Stimulated activated CD4-positive, alpha-beta T cell treated with anti-CD3 and anti-CD28 coated beads, TNF-alpha, amount 100 ng/mL, for 24 hours (primary cell): Measurements from ENCODE around the gene SLC48A1.

Experiments
- DNase-seq, 3 experiments: peaks; one replicate each; pipeline ENCODE4 v3.0.0-alpha.2; 2020; ENCODE audit warnings: low read depth in 3 of 3

The SLC48A1 gene

DNA sequence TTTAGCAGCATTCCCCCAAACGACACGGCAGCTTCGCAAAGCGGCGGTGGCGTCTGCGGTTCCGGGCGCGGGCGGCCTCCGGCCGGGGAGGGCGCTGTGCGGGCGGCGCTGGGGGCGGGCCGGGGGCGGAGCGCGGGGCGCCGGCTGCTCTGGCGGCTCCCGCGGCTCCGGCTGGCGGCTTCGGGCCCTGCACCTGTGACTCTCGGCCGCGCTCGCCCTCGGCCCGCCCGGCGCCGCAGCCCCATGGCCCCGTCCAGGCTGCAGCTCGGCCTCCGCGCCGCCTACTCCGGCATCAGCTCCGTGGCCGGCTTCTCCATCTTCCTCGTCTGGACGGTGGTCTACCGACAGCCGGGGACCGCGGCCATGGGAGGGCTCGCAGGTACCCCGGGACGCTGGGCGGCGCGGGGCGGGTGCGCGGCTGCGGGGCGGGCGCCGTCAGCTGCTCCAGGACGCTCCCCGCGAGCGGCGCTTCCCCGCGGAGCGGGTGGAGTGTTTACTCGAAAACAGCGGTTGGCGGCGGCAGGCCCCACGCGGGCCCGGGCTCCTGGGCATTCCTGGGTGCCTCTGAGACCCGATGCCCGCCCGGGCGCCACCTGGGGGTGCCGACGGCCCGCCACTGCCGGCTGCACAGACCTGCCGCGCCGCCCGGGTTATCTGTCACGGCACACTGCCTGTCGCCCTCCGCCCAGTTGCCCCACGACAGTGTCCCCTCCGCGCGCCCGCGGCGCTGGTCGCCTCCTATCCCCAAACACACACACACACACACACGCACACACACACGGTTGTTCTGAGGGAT lies at the start of gene SLC48A1:
SLC48A1 (plus strand) TSS at position 177 of the 796 bp plus-strand sequence; CDS start at position 244, 67 bp downstream.
- peak; percentile 27 to 71 (median 53) for DNase-seq

DNA sequence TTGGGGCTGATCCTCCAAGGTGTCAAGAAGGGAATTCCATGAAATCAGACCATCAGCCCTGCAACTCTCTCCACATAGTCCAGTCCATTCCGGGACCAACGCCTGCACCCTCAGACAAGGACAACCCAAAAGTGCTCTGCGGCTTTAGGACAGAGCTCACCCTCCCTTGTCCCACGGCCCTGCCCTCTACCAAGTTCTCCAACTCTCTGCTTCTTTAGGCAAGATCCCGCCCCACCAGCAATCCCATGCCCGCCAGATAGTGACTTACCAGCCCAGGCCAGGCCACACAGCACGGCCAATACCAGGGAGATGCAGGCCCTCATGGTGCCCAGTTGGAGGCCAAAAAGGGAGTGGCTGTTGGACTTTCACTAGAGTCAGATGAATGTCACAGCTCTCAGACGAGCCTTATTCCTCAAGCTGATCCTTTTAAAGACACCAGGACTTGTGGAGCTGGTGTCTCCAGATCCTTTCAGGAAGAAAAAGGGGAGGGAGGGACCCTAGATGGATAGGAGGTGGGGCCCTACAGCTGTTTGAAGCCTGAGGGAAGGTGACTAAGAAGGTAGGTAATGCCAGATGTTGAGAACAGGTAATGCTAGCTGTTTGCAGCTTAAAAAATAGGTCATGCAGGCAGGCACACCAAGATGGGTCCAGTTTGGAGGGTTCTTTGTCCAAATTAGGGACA lies 47.8 kb upstream of the SLC48A1 start, which contains the start of gene ENDOU:
ENDOU (minus strand) TSS at position 400 of the 682 bp plus-strand sequence; CDS start at position 323, 77 bp downstream.
- DNase-seq = no peak

DNA sequence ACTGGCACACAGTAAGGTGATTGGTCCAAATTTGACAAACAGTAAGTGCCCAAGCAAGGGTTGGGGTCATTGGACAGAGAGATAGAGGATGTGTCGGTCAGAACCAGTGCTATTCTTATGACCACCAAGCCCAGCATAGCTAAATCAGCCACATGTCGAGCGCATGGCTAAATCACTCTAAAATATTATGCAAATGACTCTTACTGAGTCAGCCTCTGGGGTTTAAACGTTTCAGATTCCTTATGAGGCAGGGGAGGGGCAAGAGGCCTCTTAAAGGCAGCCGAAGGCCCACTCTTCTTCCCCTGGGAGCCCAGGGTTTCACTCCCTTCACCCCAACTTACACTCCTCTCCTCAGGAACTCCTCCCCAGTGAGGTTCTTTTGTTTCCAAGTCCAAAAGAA lies 47.1 kb upstream of the SLC48A1 start:
- no peak for DNase-seq

DNA sequence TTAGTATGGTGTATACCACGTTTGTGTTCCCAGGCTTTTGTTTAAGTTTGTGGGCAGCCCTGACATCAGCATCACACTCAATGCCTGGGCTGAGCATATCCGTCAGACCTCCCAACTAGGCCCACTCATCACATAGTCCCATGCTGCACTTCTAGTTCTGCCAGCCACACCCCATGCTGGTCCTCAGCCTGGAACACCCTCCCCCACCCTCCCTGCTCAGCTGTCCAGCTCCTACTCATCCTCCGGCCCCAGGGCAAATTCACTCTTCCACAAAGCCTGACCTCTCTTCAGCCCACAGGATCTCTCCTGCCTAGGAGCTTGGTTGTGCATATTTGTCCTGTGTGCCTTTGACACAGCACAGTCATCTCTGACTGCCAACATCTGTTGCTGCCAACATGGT lies 43.8 kb upstream of the SLC48A1 start:
- DNase-seq = no peak

DNA sequence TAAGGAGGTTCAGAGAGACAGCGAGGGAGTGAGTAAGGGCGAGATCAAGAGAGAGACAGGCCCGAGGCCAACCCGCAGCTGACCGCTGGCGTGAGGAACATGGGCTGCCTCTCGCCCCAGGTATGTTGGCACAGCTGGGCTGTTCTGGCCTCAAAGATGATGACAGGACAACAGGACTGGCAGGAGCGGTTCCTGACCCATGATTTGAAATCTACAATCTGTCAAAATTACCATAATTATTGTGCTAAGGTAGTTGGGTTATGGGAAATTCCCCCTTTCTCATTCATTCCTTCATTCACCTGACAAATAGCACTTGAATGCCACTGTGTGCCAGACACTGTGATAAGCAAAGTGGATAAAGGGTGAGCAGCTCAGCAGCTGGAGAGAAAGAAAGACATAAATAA lies 42.7 kb upstream of the SLC48A1 start:
- DNase-seq = no peak

DNA sequence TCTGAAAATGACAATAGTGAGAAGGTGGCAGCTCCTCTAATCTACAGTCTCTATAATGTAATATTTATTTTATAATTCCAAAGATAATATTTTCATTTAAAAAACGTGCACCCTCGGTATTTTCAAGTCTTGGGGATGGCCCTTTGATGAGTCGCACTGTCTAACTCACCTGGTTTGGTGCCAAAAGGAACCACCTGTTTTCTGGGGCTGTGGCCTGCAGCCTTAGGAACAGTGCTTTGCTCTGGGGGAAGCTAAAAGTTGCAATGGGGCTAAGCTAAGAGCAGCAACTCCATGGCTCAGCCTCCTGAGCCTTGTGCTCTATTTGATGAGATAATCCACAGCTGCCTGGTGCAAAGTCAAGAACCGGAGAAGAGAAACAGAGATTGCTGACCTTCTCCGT lies 41.3 kb upstream of the SLC48A1 start:
- no peak for DNase-seq

DNA sequence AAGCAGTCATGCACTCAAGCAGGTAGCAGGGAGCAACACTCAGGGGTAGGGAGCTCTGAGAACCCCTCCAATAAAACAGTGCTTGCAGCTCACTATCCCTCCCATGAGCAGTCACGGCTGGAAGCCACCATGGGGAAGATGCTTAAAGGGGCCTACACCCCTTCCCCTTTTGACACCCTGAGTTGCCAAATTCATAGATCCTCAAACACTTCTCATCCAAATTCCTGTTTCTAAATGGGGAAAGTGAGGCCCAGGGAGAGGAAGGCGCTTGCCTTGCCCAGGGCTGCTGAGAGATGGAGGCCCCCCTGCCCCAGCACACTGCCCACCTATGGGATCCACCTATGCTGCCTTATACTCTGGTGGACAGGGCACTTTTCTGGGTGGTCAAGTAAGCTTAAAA lies 40.5 kb upstream of the SLC48A1 start:
- no peak for DNase-seq

DNA sequence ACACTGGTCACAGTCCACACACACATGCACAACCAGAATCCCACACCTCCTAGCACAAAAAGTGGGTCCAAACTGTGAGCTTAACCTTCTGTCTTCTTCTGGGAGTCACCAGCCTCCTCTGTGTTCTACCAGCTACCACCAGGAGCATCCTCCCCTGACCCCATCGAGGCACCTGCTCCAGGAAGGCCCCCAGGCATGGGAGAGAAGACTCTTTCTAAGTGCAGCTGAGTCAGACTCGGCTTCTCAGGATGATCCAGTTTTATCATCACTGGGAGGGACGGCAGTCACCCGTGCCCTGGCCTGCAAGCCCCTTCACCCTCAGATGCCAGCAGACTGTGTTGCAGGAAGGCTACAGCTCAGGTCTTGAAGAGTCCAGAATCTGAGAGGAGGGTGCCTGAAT lies 39.9 kb upstream of the SLC48A1 start:
- no peak for DNase-seq

DNA sequence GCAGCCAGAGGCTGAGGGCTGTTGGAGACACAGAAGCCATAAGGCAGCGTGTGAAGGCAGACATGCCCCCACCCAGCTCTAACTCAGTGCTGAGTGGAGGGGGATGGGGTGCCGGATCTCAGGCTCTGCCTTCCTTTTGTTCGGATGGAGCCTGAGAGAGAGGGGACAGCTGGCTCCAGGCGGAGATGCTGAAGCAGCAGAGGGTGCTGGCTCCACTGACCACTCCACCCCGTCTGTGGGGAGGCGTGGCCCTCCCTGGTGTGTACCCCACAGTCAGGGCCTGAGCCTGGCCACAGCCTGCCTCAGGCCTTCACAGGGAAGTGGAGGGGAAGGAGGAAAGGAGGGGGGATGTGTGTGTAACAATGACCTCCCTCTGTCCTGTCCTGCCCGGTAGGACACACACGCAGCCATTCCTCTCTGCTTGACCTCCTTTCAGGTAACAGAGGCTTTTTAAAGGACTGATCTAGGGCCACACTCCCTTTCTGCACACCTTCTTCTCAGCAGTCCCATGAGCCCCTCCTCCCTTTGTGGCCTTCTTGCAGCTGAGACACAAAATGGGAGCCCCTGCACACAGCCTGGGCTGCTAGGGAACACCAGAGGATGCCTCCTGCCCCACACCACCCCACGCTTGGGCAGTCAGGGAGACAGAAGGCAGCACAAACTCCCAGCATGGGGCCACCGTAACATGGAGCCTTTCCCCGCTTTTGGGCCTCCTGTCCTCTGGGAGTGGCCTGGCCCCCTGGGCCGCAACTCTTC lies 38.1 kb upstream of the SLC48A1 start:
- no peak for DNase-seq

DNA sequence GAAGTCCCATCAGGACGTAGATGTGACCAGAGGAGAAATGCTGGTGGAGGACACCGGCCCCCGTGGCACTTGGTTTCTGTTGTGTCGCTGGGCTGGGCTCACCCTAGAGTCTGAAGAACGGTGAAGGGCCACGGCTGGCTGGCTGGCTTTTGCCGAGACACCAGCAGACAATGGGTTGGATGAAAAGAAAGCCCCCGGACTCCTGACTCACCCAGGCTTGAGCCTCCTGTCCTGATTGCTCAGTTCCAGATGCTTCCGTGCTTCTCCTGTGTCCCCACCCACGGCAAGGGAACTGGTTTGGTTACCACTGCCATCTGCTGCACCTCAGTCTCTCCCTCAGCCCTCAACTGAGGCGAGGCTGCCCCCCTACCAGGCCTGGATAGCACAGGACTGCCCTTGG lies 37.4 kb upstream of the SLC48A1 start:
- no peak for DNase-seq

DNA sequence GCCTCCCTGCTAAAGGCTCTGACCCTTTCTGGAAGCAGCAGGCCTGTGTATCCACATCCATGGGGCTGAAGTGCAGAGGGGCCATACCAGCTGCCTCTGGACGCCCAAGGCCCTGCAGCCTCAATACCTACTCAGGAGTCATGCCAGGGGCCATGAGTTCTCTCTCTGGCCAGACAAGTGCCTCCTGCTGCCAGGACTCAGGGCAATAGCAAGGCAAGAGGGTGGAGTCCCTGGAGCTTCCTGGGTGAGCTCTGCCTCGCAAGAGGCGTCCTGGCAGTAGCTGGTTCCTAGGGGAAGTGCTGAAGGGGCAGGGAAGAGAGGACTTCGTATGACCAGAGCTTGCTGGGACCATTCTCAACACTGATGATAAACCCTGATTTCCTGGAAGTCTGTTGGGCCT lies 36.8 kb upstream of the SLC48A1 start:
- no peak for DNase-seq

DNA sequence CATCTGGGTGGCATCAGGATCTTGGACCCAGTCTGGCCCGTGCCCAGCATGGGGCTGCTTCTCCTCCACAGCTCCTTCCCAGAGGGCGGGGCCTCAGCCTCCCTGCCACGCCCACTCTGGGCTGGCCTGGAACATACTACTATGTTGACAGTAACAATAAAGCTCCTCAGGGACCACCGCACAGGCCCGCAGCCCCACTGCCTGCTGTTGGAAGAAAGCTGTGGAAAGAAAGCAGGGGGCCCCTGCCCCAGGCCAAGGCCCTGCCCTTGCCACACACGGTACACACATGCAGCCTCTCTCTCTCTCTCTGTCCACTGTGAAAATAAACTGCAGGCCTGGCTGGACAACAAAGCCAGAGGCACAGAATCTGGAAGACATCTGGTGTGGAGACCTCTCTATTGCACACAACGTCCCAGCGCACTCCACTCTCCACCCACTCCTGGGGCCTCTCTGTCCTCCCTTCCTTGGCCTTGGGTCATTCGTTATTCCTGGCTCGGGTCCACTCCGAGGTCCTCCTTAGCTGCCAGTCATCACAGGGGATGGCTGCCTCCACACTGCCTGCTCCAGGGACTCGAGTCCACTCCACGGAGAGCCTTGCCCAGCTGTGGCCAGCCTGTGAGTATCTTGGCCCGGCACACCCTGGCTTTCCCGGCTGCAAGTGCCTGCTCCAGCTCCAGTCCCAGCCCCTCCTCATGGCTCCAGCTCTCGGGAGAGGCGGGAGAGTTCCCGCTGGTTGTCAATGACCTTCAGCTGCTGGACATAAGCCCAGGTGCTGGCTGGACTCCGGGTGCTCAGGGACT lies 36.0 kb upstream of the SLC48A1 start:
- DNase-seq = no peak

DNA sequence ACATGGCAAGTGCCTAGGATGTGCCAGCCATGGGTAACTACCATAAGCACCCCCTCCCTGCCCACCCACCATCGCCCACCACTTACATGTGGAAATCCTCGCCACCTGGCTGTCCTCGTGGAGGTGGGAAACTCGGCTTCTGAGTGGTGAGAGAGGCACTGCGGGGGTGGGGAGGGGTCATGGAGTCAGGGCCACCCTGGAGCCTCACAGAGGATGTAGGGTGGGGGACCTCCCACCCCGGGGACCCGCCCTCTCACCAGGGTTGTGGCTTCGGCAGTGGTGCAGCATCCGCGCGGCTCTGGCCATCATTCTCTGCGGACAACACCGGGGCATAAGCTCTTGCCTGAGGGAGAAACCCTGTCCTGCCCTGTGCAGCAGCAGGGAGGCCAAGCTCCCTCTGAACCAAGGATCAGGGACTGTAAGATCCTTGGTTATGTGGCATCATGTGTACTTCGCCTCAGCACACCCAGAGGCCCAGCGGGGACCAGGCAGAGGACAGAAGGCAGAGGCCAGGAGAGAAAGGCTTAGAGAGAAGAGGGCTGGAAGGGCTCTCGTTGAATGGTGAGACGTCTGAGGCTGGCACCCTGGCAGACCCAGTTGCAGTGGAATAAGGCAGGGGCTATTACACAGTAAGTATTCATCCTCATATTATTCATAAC lies 35.0 kb upstream of the SLC48A1 start:
- no peak for DNase-seq

DNA sequence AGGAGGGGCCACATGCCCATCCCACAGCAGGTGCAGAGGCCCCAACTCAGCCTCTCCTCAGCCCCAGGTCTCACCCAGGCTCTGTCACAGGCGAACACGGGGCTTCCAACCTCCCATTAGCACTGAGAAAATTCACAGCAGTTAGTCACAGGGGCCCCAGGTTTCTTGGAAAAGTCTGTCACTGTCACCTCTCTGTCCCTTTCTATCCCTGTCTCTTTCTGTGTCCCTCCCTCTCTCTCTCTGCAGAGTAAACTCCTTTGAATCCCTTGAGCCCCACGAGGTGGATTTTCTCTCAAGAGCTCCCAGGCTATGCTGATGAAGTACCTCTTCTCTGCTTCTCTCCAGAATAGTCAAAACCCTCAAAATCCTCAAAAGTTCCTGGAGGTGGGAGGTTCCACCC lies 33.7 kb upstream of the SLC48A1 start:
- DNase-seq = no peak

DNA sequence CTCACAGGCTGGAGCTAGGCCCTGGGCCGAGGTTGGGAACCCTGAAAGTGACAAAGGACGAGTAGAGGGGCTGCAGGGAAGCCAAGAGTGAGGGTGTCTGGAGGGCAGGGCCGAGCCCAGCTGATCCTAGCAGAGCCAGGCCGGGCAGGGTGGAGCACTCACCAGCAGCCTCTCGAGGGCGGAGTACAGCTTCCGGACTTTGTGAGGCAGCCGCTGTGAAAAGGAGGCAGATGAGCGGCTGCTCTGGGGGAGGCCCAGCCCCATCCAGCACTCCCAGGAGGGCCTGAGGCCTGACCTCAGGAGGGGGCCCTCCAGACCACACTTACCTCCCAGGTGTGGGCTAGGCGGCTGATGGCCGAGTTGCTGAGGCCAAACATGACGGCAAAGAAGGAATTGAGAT lies 33.1 kb upstream of the SLC48A1 start:
- no peak for DNase-seq

DNA sequence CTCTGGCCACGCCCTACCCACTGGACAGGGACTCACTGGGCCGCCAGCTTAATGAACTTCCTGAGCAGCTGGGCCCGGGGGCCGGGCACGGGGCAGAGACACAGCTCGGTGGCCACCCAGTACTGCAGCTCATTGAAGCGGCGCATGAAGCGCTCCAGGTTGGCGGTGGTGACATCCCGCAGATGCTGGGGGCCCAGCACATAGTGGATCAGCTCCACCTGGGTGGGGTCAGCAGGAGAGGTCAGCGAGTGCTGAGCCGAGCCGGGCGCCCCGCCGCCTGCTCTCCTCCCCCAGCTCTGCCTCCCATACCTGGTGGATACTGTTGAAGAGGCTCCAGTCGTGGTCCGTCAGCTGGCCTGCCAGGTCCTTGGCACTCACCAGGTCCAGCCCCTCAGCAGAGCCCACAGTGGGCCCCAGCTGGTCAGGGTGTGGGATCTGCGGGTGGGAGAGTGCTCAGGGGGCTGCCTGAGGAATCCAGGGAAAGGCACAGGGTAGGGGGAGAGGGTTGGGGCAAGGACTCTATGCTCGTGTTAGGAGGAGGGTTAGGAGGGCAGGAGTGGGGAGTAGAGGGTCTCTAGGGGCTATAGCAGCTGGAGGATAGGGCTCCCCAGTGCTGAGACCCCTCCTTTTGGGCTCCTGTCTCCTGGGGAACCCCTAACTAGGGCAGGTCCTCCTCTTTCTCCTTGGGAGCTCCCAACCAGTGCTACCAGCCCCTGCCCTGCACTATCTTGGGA lies 32.3 kb upstream of the SLC48A1 start:
- no peak for DNase-seq

DNA sequence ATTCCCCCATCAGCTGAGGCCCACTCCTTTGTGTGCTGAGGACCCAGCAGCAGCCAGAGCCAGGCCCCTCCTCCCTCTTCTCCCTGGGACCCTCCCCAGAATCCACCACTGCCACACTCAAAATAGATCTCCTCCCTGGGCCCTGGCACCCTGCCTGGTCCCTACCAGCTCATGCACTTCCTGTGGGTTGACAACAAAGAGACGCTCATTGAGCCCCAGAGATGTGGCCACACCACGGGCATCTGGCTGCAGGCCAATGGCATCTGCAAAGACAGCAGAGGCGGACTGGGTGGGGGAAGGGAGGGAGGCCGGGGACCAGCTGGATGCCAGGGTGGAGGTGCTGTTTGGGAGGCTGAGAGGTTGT lies 31.7 kb upstream of the SLC48A1 start:
- DNase-seq = peak in 2 of 3 experiments; percentile 17 to 42

DNA sequence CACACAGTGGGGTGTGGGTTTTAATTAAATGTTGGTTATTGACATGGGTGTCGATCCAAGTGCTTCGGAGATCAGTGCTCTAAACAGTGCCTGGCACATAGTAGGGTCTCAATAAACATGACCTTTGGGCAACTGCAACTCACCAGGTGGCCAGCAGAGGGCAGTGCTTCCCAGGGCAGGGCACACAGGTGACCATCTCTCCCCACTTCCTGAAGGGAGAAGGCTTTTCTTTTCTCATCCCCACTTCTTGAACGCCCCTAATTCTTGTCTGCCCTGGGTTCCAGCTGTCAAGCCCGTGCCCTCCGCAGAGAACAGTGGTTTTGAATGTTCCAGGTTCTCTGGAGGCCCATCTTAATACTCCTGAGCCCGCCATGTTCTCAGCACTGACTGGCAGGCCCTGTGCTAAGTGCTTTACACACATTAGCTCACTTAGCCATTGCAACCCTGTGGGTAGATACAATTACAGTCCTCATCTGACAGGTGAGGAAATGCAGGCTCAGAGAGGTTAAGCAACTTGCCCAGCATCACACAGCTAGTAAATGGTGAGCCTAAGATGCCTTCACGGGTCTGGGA lies 30.7 kb upstream of the SLC48A1 start:
- DNase-seq = peak; percentile 54 to 76 (median 72)

DNA sequence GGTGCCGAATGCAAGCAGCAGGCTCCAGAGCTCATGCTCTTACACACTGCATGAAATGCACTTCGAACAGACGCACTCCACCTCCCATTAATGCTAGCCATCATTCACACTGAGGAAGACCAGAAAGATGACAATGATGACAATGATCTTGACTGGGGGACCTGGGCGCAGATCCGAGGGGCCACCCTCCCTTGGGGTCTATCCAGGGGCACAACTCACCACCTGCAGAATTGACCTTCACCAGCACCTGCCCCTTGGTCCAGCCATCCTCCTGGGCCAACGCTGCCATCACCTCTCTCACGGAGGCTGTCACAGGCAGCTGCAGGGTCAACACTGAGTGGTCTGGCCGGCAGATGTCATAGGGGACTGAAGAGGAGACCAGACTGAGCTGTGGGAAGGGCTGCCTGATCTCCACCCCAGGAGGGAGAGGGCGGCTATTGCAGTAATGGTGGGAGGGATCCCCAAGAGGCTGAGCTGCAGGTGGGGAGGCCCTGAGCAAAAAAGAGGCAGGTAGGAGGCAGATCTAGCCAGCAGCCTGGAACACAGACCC lies 29.7 kb upstream of the SLC48A1 start:
- DNase-seq = no peak
